GM19035 (cell line): ENCODE measurements around the gene SOD2.
"Not testable (repeated sequence)": the region's sequence is repeated elsewhere in the genome, so short reads cannot be mapped to it uniquely, and the experiment has no call there.

Source experiments
- ATAC-seq: cut with Tn5 transposase; IDR thresholded peaks from one replicate; pipeline ENCODE4 v1.9.1; 2021; ENCODE audit not compliant: unreplicated experiment

SOD2 gene

DNA sequence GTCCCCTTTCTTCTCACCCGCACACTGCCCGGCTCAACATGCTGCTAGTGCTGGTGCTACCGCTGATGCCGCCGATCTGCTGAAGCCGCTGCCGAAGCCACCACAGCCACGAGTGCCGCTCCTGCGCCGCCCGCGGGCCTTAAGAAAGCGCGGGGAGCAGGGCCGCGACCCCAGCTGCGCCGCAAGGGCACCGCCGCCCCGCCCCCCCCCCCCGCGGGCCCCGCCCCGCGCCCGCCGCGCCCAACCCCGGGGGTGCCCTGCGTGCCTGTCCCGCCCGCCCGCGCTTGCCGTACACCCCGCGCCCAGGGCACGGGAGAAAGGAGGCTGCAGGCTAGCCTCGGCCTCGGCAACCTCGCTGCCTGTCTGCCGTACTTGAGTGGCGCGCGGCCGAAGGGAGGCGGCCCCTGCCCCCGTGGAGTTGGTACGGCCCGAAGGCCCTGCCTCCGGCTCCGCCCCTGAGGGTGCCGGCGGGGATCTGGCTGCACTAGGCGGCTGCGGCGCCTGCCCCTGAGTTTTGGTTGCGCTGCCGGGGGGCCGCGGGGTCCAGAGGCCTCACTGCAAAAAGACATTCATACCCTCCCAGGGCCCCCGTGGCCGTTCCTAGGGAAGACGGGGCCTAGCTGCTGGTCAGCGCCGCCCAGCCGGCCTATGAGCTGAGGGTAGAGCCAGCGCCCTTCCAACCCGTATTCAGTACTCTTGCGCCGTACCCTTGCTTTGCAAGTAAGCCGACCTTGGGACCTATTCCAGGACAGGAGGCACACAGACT lies at the start of gene SOD2:
SOD2 (minus strand) TSS at position 114 of the 766 bp plus-strand sequence; CDS start at position 40, 74 bp downstream.
- peak; percentile 80 for ATAC-seq

DNA sequence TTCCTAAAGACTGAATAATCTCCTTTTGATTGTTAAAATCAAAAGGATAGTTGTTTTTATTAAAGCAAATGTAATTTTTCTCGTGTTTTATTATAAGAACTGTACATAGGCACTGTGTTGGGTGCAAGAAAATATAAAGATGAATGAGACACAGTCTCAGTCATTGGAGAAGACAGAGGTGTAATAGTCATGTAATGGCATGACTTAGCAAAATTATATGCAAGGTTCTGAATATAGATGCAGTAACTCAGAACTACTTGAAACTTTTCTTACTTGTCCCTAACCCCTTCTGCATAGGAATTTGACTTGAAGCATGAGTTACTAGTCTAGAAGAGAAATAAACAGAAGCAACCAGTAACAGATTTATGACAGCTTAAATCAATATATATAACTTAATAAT lies 49.1 kb upstream of the SOD2 start:
- no peak for ATAC-seq

DNA sequence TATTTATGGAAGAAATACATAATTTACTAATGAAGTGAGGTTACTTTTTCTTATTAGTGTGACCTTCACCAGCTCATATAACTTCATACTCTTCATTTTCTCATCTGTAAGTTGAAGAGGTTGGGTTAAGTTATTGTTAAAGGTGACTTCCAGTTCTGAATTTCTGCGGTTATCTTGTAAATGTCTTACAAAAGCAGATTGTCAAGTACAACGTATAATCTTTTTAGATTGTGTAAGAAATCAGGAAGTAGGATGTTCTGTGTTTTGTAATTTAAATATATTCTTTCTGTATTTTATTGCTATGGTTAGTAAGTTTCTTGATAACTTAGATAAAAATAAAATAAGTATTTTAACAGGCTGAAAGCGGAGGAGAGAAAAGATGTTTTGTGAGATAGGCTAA lies 46.3 kb upstream of the SOD2 start:
- ATAC-seq = no peak

DNA sequence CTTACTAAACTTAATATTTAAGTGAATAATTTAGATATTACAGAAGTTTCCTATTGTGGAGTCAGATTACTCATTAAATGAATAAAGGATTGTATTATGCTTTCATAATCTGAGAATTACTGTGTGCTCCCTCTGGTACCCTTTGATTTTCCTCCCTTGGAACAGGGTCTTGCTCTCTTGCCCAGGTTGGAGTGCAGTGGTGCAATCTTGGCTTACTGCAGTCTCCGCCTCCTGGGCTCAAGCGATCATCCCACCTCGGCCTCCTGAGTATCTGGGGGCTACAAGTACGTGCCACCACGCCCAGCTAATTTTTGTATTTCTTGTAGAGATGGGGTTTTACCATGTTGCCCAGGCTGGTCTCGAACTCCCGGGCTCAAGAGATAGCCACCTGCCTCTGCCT lies 43.9 kb upstream of the SOD2 start:
- ATAC-seq = no peak

DNA sequence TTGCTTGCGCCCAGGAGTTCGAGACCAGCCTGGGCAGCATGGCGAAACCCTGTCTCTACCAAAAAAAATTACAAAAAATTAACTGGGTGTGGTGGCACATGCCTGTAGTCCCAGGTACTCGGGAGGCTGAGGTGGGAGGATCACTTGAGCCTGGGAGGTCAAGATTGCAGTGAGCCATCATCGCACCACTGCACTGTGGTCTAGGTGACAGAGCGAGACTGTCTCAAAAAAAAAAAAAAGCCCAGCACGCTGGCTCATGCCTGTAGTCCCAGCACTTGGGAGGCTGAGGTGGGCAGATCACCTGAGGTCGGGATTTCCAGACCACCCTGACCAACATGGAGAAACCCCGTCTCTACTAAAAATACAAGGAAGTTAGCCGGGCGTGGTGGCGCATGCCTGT lies 40.4 kb upstream of the SOD2 start:
- not testable (repeated sequence) for ATAC-seq

DNA sequence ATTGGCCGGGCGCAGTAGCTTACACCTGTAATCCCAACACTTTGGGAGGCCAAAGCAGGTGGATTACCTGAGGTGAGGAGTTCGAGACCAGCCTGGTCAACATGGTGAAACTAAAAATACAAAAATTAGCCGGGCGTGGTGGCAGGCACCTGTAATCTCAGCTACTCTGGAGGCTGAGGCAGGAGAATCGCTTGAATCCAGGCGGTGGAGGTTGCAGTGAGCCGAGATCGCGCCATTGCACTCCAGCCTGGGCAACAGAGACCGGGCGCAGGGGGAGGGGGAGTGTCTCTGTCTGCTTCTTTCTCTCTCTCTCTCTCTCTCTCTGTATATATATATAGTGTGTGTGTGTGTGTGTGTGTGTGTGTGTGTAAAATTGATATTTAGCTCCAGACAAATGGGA lies 39.5 kb upstream of the SOD2 start:
- not testable (repeated sequence) for ATAC-seq

DNA sequence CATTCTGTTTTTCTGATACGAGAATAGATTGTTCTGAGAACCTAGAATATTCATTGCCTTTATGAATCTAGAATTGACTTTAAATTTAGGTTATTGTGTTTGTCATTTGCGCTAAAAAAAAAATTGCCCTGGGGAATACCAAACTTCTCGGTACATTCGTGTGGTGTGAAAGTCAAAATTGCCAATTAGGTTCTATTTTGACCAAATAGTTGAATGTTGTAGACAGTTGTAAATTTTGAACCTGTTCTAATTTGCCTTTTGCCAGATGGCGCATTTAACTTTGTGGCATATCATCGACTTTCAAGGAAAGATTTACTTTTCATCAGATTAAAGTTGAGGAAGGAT lies 37.3 kb upstream of the SOD2 start:
- ATAC-seq = no peak

DNA sequence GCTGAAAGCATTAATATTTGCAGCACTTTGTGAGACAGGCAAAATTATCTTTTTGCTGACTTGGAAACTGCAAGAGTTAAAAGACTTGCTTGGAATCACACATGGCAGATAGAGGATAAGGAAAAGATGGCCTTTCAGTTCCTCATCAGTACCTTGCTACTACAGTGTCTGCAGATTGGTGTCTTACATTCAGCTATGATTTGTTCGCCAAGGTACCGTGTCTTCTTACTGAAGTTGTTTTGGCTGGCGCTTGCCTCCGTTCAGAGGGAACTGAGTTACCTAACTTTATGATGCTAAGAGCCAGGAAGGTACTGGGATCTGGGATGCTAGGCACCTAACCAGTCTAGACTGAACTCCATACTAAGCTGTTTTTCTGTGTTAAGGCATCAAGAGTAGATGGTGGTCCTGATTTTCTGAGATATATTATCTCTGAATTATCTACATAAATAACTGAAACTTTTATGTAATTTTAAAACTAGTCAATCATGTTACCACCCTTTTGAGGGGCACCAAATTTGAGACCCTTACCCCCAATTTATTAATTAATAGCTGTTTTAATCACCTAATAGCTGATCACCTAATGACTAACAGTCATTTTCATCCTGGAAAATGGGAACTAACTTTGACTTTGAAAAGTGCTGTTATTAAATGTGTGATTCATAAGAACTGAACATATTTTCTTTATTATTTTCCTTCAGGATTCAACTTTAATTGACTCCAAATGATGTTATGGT lies 36.7 kb upstream of the SOD2 start:
- ATAC-seq = no peak

DNA sequence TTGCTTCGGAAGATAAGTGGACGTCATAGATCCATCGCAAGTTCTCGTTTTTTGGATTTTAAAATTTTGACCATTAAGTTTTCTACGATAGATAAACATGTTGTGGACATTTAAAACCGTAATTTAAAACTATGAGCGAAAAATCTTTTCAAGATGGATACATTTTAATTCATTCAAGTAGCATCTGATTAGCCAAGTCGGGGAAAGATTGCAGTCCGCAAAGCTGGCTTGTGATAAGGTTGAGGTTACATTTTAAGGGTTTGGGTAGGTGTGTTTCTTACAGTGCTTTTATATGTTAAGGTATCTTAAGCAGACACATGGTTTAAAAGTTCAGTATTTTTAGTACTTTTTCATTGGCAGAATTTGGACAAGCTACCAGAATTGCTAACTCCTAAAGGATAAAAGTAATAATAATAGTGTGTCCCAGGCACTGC lies 35.5 kb upstream of the SOD2 start:
- no peak for ATAC-seq

DNA sequence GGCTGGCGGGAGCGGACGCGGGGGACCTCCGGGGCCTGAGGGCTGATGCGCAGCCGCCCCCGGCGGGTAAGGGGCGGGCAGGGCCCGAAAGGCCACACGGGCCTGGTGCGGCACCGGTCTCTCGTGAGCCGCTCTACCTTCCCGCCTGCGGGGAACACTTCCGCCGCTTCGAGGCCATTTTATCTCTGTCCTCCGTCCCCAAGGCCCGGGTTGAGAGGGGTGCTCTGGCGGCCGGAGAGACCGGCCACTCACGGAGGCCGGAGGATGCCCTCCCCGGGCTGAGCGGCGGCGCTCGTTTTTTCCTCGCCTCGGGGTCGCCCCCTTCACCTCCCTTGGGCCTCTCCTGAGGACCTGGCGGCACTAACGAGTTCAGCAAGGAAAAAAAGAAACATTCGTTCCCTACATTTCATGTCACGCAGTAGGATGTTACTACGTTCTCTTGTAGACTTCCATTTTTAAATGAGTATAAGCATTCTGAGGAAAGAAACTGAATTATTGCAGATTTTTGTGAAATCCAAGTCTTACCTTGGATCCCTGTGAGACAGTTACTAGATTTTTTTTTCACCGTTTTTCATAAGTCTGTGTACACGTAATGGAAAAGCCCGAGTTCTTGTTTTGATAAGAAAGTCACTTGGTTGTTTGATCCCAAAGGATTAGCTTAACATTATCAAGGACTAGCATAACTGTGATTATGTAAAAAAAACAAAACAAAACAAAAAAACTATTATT lies 34.8 kb upstream of the SOD2 start:
- ATAC-seq = peak; percentile 34

DNA sequence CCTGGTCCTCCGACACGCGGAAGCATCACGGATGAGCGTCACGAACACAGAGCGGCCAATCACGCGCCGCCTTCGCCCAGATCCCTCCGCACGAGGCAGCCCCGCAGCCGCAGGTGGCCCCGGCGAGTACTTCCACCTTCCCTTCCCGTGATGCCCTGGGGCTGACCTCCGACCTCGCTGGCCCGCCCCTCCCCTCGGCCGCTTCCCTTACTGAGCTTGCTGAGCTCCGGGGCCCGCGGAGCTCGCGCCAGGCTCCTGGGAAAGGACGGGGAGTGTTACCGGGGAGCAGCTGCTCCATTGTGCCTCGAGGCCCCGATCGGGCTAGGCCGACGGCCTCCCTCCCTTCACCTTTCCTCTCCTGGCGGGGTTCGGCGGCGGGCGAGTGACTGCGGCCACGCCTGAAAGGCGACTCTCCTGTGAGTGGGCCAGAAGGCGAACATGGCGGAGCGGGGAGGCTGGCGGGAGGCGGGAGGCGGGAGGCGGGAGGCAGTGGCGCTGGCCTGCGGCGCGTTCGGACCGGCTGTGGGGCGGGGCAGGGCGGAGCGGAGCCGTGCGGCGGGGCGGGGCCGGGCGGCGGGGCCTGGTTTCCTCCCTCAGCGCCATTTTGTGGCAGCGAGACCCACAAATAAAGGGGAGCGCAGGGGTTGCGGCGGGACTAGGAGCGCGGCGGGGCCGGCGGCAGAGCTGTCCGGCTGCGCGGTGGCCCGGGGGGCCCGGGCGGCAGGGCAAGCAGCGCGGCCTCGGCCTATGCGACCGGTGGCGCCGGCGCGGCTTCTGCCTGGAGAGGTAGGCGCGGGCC lies 34.1 kb upstream of the SOD2 start, which contains the start of gene WTAP:
WTAP (plus strand) TSS at position 589 of the 799 bp plus-strand sequence. CDS start 8,760 bp downstream, outside the sequence.
- peak; percentile 79 for ATAC-seq

DNA sequence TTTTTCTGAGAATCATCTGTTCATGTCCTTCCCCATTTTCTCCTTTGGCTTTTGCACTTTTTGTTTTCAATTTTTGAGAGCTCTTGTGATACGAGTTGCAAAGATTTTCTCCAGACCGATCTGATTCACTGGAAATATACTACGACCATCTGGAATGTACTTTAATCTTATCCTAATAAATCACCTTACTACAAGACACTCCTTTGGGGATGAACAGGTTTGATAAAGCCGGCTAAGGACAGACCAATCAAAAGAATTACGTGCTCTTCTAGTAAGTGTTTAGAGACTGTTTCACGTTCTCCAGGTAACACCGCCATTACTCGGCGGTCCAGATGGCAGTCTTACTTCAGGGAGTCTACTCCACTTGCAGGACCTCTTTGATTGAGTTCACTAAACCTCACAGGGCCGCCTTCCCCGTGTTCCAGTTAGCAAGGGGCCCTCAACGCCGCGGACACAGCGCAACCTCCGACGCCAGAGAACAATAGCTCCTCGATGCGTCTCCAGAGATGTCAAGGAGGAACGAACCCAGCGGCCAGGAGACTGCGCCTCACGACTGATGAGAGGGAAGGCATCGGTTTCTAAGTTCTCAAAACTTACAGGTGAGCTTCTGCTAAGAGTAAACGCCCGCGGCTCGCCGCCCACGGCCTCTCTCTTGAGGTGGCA lies 33.3 kb upstream of the SOD2 start:
- ATAC-seq = peak; percentile 24

DNA sequence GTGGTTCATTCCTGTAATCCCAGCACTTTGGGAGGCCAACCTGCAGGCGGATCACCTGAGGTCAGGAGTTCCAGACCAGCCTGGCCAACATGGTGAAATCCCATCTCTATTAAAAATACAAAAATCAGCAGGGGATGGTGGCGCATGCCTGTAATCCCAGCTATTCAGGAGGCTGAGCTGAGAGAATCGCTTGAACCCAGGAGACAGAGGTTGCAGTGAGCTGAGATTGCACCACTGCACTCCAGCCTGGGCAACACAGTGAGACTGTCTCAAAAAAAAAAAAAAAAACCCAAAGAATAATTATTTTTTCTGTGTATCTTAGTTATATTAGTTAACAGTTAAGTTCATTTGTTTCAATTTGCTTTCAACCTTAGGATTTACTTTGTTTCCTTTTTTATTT lies 32.2 kb upstream of the SOD2 start:
- not testable (repeated sequence) for ATAC-seq

DNA sequence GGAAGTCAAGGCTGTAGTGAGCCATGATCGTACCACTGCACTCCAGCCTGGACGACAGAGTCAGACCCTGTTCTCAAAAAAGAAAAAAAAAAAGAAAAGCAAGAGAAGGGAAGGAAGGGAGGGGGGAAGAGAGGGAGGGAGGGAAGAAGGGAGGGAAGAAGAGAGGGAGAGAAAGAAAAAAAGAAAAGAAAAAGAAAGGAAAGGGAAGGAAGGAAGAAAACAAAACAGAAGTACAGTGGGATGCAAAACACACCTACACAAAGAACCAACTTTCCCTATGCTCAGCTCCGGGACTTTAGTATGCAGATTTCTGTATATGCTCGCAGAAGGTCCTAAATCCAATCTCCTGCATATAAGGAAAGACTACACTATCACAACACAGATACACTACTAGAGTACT lies 31.7 kb upstream of the SOD2 start:
- no peak for ATAC-seq

DNA sequence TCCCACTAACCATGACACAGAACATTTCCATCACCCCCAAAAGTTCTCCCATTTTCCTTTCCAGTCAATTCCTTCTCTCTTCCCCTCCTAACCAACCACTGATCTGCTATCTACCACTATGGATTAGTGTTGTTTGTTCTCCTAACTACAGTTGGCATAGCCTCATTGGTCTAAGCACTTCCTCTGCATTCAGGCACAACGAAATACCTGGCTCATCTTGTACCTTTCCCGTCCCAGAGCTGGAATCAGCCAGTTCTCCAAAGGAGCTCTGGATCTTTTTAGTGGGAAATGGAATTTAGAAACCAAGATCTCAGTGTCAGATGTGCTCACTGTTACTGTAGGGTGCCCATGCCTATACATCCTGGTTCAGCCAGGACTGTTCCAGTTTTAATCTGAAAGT lies 30.2 kb upstream of the SOD2 start:
- no peak for ATAC-seq

DNA sequence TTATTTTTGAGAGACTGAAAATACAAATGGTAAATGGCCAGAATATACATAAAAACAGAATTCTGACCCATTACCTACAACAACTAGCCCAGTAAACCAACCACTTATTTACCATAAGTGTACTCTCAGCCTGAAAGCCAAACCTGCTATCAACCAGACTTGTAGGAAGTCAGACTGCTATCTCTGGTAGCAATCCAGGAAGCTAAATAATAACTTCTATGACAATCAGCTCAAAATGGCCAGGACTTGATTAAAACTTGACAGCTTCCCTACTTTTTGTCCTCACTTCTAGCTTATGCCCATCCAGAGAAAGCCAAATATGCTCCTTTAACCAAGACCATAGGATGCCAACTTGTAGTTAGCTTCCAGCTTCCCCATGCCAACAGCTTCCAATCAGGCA lies 29.6 kb upstream of the SOD2 start:
- no peak for ATAC-seq

DNA sequence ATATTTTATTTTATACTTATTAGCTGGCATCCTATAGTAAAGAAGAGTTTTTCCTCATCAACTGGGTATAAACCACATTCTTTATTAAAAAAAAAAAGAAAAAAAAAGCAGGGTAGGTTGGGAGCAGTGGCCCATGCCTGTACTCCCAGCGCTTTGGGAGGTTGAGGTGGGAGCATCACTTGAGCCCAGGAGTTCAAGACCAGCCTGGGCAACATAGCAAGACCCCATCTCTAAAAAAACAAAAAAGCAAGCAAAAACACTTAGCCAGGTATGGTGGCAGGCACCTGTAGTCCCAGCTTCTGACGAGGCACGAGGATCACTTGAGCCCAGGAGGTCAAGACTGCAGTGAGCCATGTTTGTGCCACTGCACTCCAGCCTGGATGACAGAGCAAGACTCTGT lies 28.9 kb upstream of the SOD2 start:
- ATAC-seq = not testable (repeated sequence)

DNA sequence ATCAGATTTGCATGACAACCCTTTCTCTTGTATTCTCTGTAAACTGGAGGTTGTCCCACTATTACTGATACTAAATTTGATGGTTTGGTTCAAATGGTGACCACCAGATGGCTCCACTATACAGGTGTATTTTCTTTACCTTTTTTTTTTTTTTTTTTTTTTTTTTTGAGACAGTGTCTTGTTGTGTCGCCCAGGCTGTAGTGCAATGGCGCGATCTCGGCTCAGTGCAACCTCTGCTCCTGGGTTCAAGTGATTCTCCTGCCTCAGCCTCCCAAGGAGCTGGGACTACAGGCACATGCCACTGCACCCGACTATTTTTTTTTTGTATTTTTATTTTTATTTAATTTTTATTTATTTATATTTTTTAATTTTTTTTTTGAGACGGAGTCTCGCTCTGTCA lies 27.7 kb upstream of the SOD2 start:
- no peak for ATAC-seq

DNA sequence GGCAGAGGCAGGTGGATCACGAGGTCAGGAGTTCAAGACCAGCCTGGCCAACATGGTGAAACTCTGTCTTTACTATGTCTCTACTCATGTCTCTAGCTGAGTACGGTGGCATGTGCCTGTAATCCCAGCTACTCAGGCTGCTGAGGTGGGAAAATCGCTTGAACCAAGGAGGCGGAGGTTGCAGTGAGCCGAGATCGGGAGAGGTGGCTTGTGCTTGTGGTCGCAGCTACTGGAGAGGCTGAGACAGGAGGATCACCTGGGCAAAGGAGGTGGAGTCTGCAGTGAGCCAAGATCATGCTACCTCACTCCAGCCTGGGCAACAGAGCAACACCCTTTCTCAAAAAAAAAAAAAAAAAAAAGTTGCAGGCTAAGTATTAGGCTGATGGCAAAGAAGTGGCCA lies 26.2 kb upstream of the SOD2 start:
- no peak for ATAC-seq

DNA sequence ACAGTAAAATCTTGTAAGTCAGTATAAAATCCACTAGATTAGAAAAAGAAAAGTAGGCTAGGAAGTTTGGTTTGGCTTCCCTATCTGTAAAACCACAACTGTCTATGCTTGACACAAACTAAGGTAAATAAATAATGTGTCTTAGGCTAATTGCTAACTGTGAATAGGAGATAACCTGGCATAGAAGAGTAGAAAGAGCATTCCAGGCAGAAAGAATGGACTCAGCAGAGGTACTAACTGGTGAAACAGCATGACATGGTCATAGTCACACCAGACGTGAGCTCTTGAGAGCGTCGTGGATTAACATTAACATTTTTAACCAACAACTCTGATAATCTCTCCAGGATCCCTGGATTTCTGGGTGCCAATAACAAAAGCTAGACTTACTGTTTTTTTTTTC lies 25.6 kb upstream of the SOD2 start:
- no peak for ATAC-seq
